Skeletal muscle cell (primary cell): ENCODE measurements around the gene SORL1.

Experiments used
- DNase-seq: peaks from one replicate; pipeline ENCODE4 v3.0.0-alpha.2; 2010; ENCODE audit warnings: low read depth
- H3K4me3 ChIP-seq: 2 replicates; pipeline ENCODE4 v1.5.1; 2011; ENCODE audit warnings: low read depth, mild to moderate bottlenecking, control low read depth, low read length, moderate library complexity

The SORL1 gene

GRCh38 chr11:121661880-121662486 is 209.9 kb downstream of the SORL1 start:
- DNase-seq, result peak; percentile 88

DNA sequence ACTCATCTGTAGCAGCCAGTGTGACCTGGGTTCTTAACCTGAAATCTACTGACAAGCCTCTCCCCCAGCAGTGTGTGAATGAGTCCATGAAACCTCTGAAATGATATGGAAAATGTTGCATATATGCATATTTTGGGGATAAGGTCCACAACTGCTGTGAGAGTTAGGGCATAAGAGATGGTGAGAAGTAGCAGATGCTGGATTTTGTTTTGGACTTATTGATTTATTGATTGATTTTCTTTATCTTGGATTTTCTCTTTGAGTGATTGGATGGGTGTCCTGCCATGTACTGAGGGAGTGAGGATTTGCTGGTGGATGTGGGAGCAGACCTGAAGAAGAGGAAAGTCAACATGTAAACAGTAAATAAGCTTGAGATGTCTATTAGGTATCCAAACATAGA is 212.0 kb downstream of the SORL1 start:
- no peak overlapping the region for H3K4me3 ChIP-seq
- no peak for DNase-seq

More at GRCh38 chr11:121661880-121662486, 209.9 kb downstream of the SORL1 start:
- H3K4me3 ChIP-seq, result no peak overlapping the region

DNA sequence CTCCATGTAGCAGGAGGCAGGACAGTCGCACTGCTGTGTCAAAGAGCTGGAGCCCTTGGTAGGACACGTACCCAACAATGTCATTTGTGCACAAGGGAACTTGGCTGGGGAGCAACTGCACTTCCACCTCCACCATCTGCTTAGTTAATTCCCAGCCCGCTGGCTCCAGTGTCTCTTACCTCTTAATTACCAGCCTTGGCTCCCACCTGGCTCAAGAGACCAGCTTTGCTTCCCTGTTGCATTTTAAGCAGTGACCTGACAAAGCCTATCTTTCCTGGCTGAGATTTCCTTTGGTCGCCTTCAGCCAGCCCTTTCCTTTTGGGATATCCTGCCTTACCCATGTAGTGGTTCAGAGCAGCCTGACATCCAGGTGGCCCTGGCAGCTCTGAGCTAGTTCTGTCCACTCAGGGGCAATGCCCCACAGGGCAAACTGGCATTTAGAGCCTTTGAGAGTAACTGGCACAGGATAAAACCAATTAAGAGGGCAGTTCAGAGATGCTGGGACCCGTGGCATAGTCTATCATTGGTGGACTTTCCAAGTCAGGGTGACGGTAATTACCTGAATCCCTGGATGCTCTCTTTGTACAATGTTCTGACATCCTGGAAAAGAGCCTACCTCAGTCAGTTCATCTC is 213.2 kb downstream of the SORL1 start:
- no peak overlapping the region for H3K4me3 ChIP-seq
- DNase-seq, result no peak

DNA sequence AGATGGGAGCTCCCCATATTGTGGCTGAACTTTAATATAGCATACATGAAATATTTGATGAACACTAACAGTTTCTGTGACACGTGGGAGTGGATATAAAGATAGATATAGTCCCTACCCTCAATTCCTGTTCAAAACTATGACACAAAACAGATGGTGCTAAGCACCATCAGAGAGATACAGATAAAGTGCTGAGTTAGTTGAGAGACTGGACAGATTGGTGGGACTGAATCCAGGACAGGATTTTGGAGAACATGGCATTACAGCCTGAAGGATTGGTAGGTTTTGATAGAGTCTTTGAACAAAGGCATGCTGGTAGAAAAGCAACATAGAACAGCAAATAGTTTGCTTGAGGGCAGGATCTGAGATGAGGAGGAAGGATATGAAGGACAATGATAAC is 215.7 kb downstream of the SORL1 start:
- DNase-seq, result no peak
- H3K4me3 ChIP-seq, result no peak overlapping the region

DNA sequence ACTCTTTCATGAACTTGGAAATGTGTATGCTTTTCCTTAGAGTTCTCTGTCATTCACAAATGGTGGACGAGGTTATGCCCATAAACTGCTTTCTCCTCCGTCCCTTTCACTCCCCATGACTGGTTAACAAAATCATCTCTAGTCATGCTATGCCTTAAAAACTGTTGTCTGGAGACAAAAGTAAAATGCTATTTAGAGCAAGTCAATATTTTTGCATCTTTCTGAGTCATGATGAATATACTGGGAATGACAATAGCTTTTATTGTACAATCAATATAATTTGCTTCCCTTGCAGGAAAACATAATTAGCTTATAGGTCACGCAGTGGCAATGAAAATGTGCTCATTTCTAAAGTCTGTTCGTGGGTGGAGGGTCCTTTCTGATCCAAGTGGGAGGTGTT is 217.3 kb downstream of the SORL1 start:
- DNase-seq, result no peak
- H3K4me3 ChIP-seq, result no peak overlapping the region

GRCh38 chr11:121670266-121670665 is 218.2 kb downstream of the SORL1 start:
- no peak overlapping the region for H3K4me3 ChIP-seq
- DNase-seq, result no peak

DNA sequence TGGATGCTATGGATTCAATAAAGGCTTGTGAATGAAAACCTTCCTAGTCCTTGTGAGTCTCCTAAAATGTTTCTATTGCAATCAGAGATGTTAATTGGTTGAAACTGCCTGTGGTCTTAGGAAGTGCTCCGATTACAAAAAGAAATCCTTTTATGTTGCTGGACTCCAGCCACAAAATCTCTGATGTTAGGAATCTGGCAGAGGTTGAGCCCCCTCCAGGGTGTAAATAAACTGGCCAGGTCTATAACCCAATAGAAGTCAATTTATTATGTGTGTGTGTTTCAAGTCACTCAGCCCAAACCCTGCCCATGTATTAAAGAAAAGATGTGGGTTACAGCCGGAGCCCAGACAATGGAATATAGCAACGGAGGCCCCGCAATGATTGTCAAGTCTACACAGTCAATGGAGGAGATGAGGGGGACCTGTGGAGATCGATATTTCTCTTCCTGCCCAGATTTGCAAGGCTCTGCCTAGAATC is 218.7 kb downstream of the SORL1 start:
- no peak overlapping the region for H3K4me3 ChIP-seq
- no peak for DNase-seq

DNA sequence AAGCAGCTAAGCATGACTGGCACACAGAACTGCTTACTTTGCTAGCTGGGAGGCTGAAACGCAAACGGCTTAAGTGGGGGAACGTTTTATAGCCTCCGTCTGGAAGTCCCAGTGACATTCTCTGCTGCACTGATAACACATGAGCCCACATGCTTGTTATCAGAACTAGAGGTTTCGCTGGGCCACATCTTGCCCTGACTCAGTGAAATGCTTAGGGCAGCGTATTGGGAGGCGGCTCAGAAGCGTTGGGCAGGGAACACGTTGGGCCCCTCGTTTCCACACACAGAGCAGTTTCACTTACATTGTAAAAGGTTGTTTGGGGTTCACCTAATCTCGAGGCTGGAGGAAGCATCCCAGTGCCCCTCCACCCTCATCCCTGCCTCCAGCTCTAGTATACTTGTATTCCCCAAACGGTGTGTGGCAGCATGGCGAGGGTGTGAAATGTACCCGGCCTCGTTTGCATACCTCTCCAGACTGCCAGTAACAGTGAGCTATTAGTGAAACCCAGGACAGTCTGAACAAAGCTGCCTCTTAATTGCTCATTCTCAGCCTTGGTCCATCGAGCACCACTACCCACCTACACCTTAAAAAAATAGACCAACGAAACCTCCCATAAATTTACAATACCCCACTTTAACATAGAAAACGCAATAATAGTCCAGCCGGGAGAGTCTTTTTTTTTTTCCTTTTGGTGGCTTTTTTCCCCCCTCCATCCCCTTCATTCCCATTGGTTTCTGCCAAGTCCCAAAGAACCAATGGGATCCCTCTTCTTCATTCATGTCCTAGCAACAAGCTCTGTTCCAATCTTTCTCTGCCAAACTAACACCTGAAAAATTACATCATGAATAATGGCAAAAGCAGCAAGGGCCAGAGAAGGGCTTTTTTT is 219.4 kb downstream of the SORL1 start:
- DNase-seq, result peak; percentile 60
- H3K4me3 ChIP-seq, result no peak overlapping the region

DNA sequence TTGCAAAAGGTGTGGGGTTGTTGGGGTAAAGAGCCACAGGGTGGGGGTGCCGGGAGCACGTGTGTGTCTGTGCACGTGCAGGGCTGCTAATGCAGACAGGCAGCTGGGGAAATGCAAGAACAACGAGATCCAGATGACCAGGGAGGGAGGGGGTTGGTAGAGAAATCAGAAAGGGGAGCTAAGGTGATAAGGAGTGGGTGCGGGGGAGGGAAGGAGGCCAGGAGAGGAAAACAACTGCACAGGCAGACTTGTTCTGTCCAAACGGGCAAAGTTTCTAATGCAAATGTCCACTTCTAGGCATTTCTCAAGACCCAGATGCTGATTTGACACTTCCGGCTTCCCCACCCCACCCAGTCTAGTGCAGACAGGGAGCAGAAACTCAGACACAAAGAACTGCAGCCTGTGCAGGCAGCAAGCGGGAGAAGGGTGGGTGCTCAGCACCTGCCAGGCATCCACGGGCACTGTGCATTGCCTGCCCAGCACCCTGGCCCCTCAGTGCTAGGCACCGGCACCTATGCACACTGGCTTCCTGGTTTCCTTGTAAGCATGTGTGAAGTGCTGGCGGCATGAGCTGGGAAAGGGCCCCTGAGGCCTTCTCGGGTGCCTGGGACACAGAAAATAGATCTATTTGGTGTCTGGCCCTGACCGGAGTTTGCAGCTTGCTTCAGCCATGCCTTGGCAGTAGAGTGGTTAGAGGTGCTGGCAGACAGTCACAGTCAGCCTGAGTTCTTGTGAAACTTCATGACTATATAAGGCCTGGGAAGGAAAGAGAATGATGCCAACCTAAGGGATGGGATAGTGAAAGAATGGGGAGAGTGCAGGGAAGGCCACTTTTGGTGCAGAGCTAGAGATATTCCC is 220.7 kb downstream of the SORL1 start:
- no peak for DNase-seq
- no peak overlapping the region for H3K4me3 ChIP-seq

DNA sequence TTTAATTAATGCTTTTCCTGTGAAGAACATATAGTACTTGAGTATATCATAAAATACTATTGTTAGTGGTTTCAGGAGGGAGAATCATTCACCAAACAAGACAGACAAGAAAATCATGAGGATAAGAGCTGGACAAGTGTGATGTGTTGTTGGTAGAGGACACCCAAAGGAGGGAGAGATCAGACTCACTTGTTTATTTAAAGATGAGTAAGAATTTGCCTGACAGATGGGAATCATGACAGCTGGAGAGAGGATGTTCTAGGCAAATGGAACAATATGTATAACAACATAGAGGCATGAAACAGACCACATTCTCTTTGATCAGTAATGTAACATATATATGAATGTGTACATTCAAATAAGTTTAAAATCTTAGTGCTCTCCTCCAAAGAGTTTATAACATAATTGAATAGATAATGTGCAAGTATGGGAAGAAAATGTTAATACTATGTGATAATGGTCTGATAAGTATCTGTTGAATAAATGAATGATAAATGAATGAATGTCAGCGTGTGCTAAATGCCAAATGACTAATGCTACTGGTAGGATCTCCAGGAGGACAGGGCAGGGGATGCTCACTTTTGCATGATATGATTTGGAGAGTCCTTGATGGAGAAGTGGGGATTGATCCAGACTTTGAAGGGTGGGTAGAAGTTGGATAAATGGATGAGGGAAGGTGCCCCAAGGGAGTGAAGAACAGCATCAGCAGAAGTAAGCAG is 229.6 kb downstream of the SORL1 start:
- DNase-seq, result peak; percentile 44
- no peak overlapping the region for H3K4me3 ChIP-seq
